DMS53 (cell line): Measurements from ENCODE around the gene CABP1.
"Not testable (repeated sequence)": the region's sequence is repeated elsewhere in the genome, so short reads cannot be mapped to it uniquely, and the experiment has no call there.

Source experiments
- DNase-seq: peaks from one replicate; lab custom pipeline; 2025; lab: John Stamatoyannopoulos, UW

Gene CABP1

GRCh38 chr12:120639771-120640721 is at the start of gene CABP1:
TSS of gene CABP1 (plus strand) at chr12:120640626. CDS start at chr12:120640686, 60 bp downstream.
- DNase-seq, result peak; percentile 60

DNA sequence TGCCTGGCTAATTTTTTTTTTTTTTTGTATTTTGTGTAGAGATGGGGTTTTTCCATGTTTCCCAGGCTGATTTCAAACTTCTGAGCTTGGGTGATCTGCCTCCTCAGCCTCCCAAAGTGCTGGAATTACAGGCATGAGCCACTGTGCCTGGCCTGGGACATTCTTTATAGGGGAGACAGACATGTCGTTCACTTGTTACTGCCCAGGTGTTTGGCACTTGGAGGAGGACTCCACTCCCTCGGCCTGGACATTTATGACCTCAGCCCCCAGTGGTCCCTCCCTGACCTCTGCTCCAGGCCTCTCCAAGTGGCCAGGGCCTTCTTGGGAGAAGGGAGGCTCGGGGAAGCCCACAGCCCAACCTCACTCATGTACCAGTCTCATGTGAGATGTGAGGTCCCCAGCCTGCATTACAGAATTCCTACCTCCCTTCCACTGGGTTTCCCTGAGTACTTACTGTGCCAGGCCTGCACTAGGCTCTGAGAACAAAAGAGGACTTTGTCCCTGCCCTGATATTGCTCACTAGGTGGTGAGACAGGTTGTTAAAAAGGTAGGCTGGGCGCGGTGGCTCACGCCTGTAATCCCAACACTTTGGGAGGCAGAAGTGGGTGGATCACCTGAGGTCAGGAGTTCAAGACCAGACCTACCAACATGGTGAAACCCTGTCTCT is 49.6 kb upstream of the CABP1 start:
- no peak for DNase-seq

- DNase-seq, result no peak
These were observed 48.0 kb upstream of the CABP1 start for GRCh38 chr12:120592121-120593049.

DNA sequence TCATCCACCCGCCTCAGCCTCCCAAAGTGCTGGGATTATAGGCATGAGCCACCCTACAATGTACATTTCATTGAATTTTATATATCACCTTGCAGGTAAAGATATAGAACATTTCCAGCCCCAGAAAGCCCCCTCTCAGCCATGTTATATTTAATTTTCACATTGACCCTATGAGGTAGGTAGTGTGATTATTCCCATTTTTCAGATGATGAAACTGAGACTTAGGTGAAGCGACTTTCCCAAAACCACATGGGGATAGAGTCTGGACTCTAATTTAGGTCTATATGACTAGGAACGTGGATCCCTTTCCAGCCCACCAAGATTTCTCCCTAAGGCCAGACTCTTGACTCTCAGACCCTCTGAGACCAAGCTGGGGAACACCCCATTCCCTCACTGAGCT is 43.5 kb upstream of the CABP1 start:
- no peak for DNase-seq

- DNase-seq, result no peak
These were observed 42.6 kb upstream of the CABP1 start for GRCh38 chr12:120597861-120598260.

DNA sequence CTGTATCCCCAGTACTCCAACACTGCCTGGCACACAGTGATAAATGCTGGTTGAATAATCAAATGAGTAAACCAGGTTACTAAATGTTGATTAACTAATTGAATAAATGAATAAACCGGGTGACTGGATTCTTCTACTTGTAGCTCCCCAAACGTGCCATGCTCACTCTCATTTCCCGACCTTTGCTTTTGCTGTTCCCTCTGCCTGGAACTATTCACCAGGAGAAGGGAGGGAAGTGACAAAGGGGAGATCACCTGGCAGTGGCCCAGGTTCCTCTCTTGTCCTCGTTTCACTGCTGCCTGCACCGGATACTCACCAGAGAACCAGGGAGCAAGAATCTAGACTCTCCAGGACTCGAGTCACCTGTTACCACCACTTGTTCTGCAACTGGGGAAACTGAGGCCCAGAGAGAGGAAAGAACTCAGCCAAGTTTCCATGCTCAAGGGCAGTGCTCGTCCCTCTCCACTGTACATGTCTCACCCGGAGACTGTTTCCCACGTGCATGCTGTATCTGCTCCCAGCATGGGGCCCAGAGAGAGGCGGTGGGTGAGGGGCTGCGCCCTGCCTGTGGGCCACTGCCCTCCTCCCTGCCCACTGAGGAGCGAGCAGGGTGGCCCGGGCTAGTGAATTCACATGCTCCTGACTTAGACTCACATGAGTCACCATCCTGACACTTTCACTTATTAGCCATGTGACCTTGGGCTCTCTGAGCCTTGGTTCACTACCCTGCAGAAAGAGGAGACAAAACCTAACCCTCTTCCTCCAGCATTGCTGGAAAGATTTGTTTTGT is 41.6 kb upstream of the CABP1 start:
- peak; percentile 61 for DNase-seq

GRCh38 chr12:120599672-120600552 is 40.5 kb upstream of the CABP1 start:
- DNase-seq, result no peak

DNA sequence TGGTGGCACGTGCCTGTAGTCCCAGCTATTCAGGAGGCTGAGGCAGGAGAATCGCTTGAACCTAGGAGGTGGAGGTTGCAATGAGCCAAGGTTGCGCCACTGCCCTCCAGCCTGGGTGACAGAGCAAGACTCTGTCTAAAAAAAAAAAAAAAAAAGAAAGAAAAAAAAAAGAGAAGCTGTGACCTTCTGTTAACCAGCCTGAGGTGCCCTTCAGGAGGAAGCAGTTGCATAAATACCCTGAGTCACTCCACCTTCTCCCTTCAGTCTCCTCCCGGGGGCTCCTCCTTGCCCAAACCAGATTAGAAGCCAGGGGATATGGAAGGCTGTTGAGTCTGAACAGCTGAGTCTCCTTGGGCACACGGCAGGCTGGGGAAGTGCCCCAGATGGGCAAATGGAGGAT is 38.0 kb upstream of the CABP1 start:
- not testable (repeated sequence) for DNase-seq

DNA sequence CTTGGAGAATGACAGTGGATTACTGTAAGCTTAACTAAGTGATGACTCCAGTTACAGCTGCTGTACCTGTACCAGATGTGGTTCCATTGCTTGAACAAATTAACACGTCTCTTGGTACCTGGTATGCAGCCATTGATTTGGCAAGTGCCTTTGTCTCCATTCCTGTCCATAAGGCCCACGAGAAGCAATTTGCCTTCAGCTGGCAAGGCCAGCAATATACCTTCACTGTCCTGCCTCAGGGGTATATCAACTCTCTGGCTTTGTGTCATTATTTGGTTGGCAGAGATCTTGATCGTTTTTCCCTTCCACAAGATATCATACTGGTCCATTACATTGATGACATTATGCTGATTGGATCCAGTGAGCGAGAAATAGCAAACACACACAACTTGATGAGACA is 29.9 kb upstream of the CABP1 start:
- DNase-seq, result no peak

- not testable (repeated sequence) for DNase-seq
These were observed 28.9 kb upstream of the CABP1 start for GRCh38 chr12:120611534-120611933.

DNA sequence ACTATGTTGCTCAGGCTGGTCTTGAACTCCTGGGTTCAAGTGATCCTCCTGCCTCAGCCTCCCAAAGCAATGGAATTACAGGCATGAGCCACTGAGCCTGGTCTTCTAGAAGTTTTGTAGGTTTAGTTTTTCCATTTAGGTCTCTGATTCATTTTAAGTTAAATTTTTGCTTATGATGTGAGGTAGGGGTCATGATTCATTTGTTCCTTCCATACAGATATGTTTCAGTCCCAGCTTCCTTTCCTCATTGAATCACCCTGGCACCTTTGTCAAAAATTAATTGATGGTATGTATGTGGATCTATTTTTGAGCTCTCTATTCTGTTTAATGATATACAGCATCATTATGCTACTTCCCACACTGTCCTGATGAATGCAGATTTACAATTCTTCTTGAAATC is 25.6 kb upstream of the CABP1 start:
- no peak for DNase-seq

DNA sequence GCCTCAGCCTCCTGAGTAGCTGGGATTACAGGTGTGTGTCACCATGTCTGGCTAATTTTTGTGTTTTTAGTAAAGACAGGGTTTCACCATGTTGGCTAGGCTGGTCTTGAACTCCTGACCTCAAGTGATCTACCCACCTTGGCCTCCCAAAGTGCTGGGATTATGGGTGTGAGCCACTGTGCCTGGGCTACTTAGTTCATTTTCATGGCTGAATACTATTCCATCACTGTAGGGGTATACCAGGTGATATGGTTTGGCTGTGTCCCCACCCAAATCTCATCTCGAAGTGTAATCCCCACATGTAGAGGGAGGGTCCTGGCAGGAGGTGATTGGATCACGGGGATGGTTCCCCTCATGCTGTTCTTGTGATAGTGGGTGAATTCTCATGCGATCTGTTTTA is 23.2 kb upstream of the CABP1 start:
- DNase-seq, result not testable (repeated sequence)

GRCh38 chr12:120617767-120618166 is 22.7 kb upstream of the CABP1 start:
- DNase-seq, result not testable (repeated sequence)

GRCh38 chr12:120618954-120619615 is 21.3 kb upstream of the CABP1 start:
- no peak for DNase-seq

- peak; percentile 40 for DNase-seq
These were observed 19.8 kb upstream of the CABP1 start for GRCh38 chr12:120620624-120621023.

- peak; percentile 75 for DNase-seq
These were observed 14.6 kb upstream of the CABP1 start for GRCh38 chr12:120625557-120626419.

GRCh38 chr12:120628919-120629318 is 11.5 kb upstream of the CABP1 start:
- peak; percentile 56 for DNase-seq

- DNase-seq, result no peak
These were observed 10.1 kb upstream of the CABP1 start for GRCh38 chr12:120630104-120630892.
